GM21576 (cell line): ENCODE measurements around the gene PTPN9.
"Not testable (repeated sequence)": the region's sequence is repeated elsewhere in the genome, so short reads cannot be mapped to it uniquely, and the experiment has no call there.

Experiments
- ATAC-seq: cut with Tn5 transposase; IDR thresholded peaks from one replicate; pipeline ENCODE4 v1.9.1; 2021; ENCODE audit warnings: mild to moderate bottlenecking, moderate library complexity; ENCODE audit not compliant: unreplicated experiment

Gene PTPN9

DNA sequence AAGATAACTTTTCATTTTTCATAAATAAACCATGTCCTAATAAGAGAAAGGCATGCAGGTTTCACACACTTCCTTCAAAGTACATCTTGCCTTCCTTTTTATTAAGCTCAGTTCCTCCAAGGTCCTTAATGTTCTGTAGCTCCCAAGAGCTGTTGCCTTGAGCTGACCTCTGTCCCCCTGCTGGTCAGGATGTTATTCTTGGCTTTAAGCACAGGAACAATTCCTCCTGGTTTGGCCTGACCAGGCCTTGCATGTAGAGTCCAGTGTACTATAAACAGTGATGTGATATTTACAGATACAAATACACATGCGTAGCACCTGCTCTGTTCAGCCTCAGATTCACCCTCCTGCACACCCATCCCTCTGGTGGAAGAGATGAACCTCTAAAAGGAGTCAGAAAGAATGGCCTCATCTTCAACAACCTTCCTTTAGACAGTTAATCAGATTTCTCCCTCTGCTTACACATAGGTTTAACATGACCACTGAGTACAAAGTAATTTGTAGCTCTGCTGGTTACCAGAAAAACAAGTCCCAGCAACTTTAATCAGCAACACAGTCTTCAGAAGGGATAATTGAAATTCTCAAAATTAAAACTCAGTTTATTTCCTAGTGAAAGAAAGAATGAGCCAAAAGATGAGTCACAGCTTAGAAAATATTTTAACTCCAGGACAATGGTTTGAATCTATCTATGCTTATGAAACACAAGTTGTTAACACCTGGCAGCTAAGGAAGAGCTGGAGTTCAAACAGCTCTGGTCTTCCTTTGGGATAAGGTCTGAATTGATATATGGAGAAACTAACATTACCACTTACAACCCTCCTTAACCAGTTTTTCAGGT lies 46.5 kb downstream of the PTPN9 start:
- no peak for ATAC-seq

- no peak for ATAC-seq
Measured at GRCh38 chr15:75531041-75531450, 48.1 kb downstream of the PTPN9 start.

- ATAC-seq = no peak
Measured at GRCh38 chr15:75530169-75530568, 48.9 kb downstream of the PTPN9 start.

- ATAC-seq = not testable (repeated sequence)
Measured at GRCh38 chr15:75525756-75526155, 53.4 kb downstream of the PTPN9 start.

DNA sequence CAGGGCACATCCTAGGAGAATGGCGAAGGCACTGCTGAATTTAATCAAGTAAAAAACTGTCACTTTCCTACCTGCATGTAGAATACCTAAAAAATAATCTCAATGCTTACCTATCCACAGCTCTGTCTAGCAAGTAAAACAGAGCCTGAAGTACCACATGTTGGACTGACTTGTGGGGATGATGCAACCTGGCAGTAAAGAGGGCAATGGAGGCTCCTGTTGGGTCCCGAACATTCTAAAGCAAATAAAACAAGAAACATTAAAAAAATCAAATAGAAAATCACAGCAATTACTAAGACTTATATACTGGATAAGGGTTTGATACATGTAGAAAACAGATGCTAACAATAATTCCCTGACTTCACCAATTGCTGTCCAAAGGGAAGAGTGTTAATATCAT lies 56.1 kb downstream of the PTPN9 start:
- ATAC-seq = no peak

DNA sequence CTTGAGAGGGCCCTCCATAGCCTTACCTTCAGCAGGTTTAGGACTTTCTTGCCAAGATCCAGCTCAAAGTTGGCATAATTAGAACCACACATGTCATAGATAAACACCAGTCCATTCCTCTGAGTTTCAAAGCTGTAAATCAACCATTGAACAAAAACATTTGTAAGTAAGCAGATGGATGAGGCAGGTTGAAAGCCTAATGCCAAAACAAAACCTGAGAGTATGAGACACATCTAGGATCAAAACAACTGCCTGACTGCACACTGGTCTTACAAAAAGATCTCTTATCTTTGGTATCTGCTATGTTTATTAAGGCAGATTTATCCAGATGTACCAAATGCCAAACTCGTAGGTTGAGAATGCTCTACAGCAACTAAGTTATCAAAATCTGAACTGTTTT lies 61.9 kb downstream of the PTPN9 start:
- ATAC-seq = no peak

- ATAC-seq = no peak
Measured at GRCh38 chr15:75508840-75509532, 70.1 kb downstream of the PTPN9 start.

GRCh38 chr15:75502360-75502759 lies 76.8 kb downstream of the PTPN9 start:
- no peak for ATAC-seq

- ATAC-seq = no peak
Measured at GRCh38 chr15:75493732-75494131, 85.4 kb downstream of the PTPN9 start.

- no peak for ATAC-seq
Measured at GRCh38 chr15:75483961-75484360, 95.2 kb downstream of the PTPN9 start.

GRCh38 chr15:75483556-75483955 lies 95.6 kb downstream of the PTPN9 start:
- ATAC-seq = not testable (repeated sequence)

DNA sequence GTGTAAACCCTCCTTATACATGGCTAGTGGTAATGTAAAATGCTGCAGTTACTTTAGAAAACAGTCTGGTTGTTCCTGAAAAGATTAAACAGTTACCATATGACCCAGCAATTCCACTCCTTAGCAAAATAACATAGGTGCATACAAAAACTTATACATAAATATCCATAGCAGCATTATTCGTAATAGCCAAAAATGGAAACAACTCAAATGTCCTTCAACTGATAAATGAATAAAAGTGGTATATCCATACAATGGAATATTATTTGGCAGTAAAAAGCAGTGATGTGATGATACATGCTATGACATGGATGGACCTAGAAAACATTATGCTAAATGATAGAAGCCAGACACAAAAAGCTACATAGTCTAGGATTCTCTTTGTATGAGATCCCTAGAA lies 96.0 kb downstream of the PTPN9 start:
- ATAC-seq = no peak

DNA sequence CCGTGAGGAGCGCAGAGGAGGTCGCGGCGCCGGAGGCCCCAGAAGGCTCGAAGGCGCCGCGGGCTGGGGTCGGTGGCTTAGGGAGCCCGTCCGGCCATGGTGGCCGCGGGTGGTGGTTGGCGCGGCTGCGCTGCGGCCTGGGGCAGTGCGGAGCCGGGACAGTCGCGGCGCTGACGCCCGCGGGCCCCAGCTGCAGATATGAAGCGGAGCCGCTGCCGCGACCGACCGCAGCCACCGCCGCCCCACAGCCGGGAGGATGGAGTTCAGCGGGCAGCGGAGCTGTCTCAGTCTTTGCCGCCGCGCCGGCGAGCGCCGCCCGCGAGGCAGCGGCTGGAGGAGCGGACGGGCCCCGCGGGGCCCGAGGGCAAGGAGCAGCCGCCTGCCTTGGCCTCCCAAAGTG lies 98.7 kb downstream of the PTPN9 start:
- not testable (repeated sequence) for ATAC-seq

- no peak for ATAC-seq
Measured at GRCh38 chr15:75479670-75480069, 99.4 kb downstream of the PTPN9 start.

DNA sequence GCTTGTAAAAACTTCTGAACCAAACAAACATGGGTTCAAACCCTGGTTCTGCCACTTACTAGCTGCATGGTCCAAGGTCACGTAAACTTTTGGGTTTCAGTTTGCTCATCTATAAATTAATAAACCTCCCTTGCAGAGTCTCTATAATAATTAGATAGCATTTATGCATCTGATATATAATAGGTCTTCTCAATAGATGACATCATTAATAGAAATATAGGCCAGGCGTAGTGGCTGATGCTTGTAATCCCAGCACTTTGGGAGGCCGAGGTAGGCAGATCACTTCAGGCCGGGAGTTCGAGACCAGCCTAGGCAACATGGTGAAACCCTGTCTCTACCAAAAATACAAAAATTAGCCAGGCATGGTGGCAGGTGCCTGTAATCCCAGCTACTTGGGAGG lies 102.0 kb downstream of the PTPN9 start:
- not testable (repeated sequence) for ATAC-seq

GRCh38 chr15:75468913-75469598 lies 110.1 kb downstream of the PTPN9 start:
- no peak for ATAC-seq

DNA sequence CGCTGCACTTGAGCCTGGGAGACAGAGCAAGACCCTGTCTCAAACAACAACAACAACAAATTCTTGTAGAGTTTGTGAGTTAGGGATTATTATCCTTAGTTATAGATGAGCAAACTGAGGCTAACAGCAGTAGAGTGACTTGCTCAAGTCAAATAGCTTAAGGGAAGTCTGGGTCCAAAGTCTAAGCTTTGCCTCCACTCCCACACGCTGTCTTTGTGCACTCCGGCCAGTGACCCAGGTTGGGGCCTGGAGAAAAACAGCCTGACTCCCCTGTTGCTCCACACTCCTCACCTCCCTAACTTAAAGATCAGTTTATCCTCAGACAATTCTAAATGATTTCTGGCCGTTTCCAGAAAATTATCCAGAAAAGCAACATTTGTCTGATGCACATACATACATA lies 118.5 kb downstream of the PTPN9 start:
- ATAC-seq = no peak

DNA sequence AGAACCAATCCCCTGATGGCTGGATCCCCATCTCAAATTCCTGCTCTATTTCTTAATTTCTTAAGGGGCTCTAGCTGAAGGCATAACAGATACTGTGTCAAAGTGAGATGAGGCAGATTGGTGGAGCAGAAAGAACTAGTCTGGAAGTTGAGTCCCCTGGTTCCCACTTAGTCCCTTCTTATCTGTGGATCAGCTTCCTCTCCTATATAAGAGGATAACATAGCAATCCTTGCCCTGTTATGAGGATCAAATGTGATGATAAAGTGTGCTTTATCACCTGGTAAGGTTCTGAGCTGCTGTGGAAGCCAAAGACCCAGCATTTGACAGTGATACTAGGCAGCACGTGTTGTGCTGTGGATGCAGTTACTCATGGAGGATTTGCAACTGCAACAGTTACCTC lies 119.5 kb downstream of the PTPN9 start:
- ATAC-seq = no peak

DNA sequence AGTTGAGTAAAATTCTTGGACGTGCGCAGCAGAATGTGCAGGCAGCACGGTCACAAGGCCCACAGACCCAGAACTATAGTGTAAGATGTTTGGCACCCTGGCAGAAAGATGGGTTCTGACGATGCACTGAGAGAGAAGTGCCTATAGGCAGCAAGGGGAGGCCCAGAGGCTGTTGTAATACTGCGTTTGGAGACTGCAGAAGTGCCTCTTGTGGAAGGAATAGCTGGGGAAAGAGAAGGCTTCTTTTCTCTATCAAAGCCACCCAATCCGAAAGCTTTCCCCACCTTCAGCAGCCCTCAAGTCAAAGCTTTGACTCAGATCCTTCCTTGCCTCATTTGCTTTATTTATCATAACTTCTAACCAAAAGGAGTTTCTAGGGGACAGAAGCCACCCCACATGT lies 122.4 kb downstream of the PTPN9 start:
- ATAC-seq = no peak

GRCh38 chr15:75455982-75456531 lies 123.1 kb downstream of the PTPN9 start:
- ATAC-seq = no peak

DNA sequence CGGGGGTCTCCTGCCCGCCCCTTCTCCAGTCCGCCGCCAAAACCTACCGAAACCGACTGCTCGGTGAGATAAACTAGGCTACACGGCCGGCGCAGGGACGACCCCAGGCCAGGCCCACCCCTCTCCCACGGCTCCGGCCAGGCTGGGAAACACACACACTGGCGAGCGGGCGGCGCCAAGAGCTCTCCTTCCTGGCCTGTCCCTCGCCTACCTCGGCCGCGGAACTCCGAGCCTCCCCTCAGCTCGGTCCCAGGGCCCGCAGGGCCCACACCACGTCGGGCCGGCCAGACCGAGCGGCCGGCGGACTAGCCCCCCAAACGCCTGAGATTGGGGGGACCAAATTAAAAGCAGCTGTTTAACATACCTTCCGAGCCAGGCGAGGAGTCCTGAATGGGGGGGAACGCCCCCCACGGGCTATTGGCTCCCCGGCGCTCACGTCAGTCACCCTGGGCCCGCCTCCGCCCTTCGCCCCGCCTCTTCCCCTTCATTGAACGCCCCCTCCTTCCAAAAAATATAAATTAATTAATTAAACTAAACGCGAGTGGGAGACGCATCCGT lies 123.6 kb downstream of the PTPN9 start:
- no peak for ATAC-seq
